A673 (cell line): ENCODE results near the gene PRSS21. TPM values are rescaled to one million over a fixed set of nuclear protein-coding genes. Genes with fewer than 3 reads are reported as not detected.

ENCODE experiments used
- BruUV-seq: library from RNA; stranded (reverse); fragments of 400-500 nt; replicated peaks from 2 replicates; lab custom pipeline; 2021; lab: Mats Ljungman, UMichigan
- CTCF ChIA-PET: fragments of 300-600 bp; sonication (Branson Sonifier 250); formaldehyde crosslinking; loops from one replicate; lab custom pipeline; 2022; ENCODE audit warnings: antibody characterized with exemption; lab: Charles Lee
- POLR2A ChIA-PET: fragments of 300-600 bp; sonication (Branson Sonifier 250); formaldehyde crosslinking; loops from one replicate; lab custom pipeline; 2022; ENCODE audit warnings: antibody characterized with exemption; ENCODE audit not compliant: low non-redundant PET; lab: Charles Lee
- DNase-seq: peaks from one replicate; pipeline ENCODE4 v3.0.0-alpha.2; 2015; ENCODE audit warnings: low spot score
- H3K27ac ChIP-seq: fragments of 200-600 bp; sonication (generic); 2 replicates; pipeline ENCODE4 v1.5.1; 2016; ENCODE audit warnings: mixed run types, low read depth, mild to moderate bottlenecking, mixed read lengths, antibody characterized with exemption, low read length; ENCODE audit not compliant: poor library complexity, severe bottlenecking
- H3K27me3 ChIP-seq: fragments of 200-600 bp; sonication (generic); replicated peaks from 2 replicates; pipeline ENCODE4 v1.6.1; 2017; ENCODE audit warnings: mixed run types, low read depth, mild to moderate bottlenecking, mixed read lengths, antibody characterized with exemption, low read length; ENCODE audit not compliant: insufficient read depth, poor library complexity
- H3K36me3 ChIP-seq: fragments of 200-600 bp; sonication (generic); 2 replicates; pipeline ENCODE4 v1.6.1; 2016; ENCODE audit warnings: mixed run types, mild to moderate bottlenecking, mixed read lengths, antibody characterized with exemption, low read length; ENCODE audit not compliant: insufficient read depth, poor library complexity, severe bottlenecking
- H3K4me1 ChIP-seq: fragments of 200-600 bp; sonication (generic); 2 replicates; pipeline ENCODE4 v1.6.1; 2017; ENCODE audit warnings: mixed run types, mild to moderate bottlenecking, mixed read lengths, antibody characterized with exemption, low read length; ENCODE audit not compliant: insufficient read depth, poor library complexity, severe bottlenecking
- H3K4me3 ChIP-seq: fragments of 200-600 bp; sonication (generic); 2 replicates; pipeline ENCODE4 v1.5.1; 2016; ENCODE audit warnings: low read depth, mixed run types, mild to moderate bottlenecking, mixed read lengths, low read length; ENCODE audit not compliant: poor library complexity, severe bottlenecking
- H3K9me3 ChIP-seq: fragments of 200-600 bp; sonication (generic); 2 replicates; pipeline ENCODE4 v1.6.1; 2016; ENCODE audit warnings: mixed run types, low read depth, mild to moderate bottlenecking, mixed read lengths, antibody characterized with exemption, low read length; ENCODE audit not compliant: poor library complexity, severe bottlenecking
- EZH2 ChIP-seq: fragments of 200-600 bp; sonication (generic); IDR thresholded peaks from 2 replicates; pipeline ENCODE4 v1.6.1; 2017; ENCODE audit warnings: borderline replicate concordance, low read depth, mild to moderate bottlenecking, mixed read lengths, antibody characterized with exemption, low read length; ENCODE audit not compliant: poor library complexity, severe bottlenecking
- intact Hi-C: fragments of 100-400 bp; cut with micrococcal nuclease; formaldehyde crosslinking; loops from one replicate; pipeline ENCODE4 v1.10.0; 2022; ENCODE audit not compliant: unreplicated experiment
- total RNA-seq: library from RNA; stranded (reverse); gene quantifications from 2 replicates; pipeline ENCODE4 v1.2.3, GENCODE V29; 2021
- TF ChIP-seq, protein P1 (sequence below): fragments of 300-800, 200-600 bp; sonication (generic); conservative IDR thresholded peaks from 2 replicates; pipeline ENCODE4 v1.5.1; 2017; ENCODE audit warnings: low read depth, mild to moderate bottlenecking, antibody characterized with exemption, low read length, moderate library complexity, mixed read lengths

The PRSS21 gene
- total RNA-seq, 1 experiment from 2014 or later, result not detected

DNA sequence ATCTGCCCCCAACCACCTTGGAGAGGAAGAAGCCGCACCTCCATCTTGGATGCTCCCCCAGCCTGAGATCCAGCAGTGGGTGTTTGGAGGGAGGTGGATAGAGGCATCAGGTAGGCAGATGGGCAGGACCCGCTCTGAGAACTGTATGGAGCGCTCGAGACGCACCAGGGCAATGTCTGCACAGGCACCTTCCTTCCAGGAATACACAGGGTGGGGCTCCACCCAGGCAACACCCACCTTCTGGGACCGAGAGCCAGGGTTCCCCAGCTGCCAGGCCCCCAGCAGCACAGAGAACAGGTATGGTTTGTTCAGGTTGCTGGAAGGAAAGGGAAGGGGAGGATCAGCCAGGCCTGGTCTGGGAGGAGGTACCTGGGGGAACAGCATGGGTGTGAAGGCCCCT, 38.5 kb downstream of the PRSS21 start:
- H3K9me3 ChIP-seq, result no peaks in the 10 kb centered on the region
- BruUV-seq, result no TSS peak
- H3K4me1 ChIP-seq, result no peaks in the 10 kb centered on the region
- POLR2A ChIA-PET, result no interaction called here
- H3K27me3 ChIP-seq, result peaks cover 18% of the 10 kb centered on the region
- intact Hi-C loops, result no loop called here
- TF ChIP-seq, protein P1, sequence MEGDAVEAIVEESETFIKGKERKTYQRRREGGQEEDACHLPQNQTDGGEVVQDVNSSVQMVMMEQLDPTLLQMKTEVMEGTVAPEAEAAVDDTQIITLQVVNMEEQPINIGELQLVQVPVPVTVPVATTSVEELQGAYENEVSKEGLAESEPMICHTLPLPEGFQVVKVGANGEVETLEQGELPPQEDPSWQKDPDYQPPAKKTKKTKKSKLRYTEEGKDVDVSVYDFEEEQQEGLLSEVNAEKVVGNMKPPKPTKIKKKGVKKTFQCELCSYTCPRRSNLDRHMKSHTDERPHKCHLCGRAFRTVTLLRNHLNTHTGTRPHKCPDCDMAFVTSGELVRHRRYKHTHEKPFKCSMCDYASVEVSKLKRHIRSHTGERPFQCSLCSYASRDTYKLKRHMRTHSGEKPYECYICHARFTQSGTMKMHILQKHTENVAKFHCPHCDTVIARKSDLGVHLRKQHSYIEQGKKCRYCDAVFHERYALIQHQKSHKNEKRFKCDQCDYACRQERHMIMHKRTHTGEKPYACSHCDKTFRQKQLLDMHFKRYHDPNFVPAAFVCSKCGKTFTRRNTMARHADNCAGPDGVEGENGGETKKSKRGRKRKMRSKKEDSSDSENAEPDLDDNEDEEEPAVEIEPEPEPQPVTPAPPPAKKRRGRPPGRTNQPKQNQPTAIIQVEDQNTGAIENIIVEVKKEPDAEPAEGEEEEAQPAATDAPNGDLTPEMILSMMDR, result no peak
- TF ChIP-seq EZH2, result no peak
- no peak overlapping the region for H3K4me3 ChIP-seq
- CTCF ChIA-PET, result no interaction called here
- no peaks in the 10 kb centered on the region for H3K36me3 ChIP-seq
- no peak overlapping the region for H3K27ac ChIP-seq
- DNase-seq, result no peak

DNA sequence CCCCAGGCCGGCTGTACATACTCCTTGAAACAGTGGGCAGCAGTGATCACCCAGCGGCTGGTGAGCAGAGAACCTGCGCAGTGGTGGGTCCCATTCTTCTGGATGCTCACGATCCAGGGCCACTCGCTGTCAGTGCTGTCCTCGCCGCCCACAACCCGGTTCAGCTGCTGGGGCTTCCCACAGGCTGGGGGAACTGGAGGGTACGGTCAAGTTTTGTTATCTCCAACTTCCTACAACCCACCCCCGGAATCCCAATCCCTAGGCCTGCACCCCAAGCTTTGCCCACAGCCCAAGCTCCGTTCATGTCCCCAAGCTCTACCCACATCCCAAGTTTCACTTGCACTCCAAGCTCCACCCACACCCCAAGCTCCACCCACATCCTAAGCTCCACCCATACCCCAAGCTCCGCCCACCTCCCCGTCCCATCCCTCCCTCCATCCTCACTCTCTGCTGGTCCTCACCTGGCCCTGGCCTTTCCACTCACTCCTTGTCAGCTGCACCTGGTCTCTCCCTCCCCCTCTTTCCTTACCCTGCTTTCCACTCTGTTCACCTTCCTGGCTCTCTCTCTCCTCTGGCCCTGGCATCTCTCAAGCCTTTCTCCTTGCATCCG, 39.1 kb downstream of the PRSS21 start:
- ChIA-PET POLR2A (no interaction called here), CTCF (interaction anchor here (1.1 kb wide), 1 partner anchor 71 kb away, joined by 7 read pairs; no protein-coding TSS in a partner anchor)
- TF ChIP-seq, protein P1, result no peak
- no peak for TF ChIP-seq EZH2
- Histone ChIP-seq H3K27ac (no peak overlapping the region), H3K4me1 (no peaks in the 10 kb centered on the region), H3K36me3 (no peaks in the 10 kb centered on the region), H3K4me3 (no peak overlapping the region), H3K27me3 (peaks cover 18% of the 10 kb centered on the region), H3K9me3 (no peaks in the 10 kb centered on the region)
- intact Hi-C loops, result no loop called here
- no TSS peak for BruUV-seq
- no peak for DNase-seq

DNA sequence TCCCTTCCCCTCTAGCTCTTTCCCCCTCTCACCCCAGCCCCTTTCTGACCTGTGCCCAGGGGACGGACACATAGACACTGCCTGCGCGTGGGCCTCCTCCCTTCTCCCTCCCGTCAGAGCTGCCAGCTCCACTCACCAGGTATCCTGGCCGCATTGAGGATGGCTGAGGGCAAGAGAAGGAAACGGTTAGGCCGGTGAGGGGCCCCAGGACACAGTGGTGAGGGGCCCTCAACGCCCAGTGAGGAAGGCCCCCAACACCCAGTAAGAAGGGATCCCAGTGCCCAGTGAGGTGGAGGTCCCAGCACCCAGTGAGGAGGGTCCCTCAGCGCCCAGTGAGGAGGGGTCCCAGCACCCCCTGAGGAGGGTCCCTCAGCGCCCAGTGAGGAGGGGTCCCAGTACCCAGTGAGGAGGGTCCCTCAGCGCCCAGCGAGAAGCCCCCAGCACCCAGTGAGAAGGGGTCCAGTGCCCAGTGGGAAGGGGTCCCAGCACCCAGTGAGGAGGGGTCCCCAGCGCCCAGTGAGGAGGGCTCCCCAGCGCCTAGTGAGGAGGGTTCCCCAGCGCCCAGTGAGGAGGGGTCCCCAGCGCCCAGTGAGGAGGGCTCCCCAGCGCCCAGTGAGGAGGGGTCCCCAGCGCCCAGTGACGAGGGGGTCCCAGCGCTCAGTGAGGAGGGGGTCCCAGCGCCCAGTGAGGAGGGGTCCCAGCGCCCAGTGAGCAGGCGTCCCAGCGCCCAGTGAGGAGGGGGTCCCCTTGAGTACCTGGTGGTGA, 39.8 kb downstream of the PRSS21 start:
- no peak overlapping the region for H3K27ac ChIP-seq
- no peak overlapping the region for H3K4me3 ChIP-seq
- no peak for TF ChIP-seq EZH2
- TF ChIP-seq, protein P1, result no peak
- no peaks in the 10 kb centered on the region for H3K36me3 ChIP-seq
- intact Hi-C loops, result no loop called here
- no peaks in the 10 kb centered on the region for H3K4me1 ChIP-seq
- peaks cover 18% of the 10 kb centered on the region for H3K27me3 ChIP-seq
- ChIA-PET CTCF (interaction anchor here (1.1 kb wide), 1 partner anchor 70 kb away, joined by 7 read pairs; no protein-coding TSS in a partner anchor), POLR2A (no interaction called here)
- no peaks in the 10 kb centered on the region for H3K9me3 ChIP-seq
- BruUV-seq, result no TSS peak
- DNase-seq, result no peak
